H1 (cell line): ENCODE data around the gene LAMB3. TPM values are rescaled to one million over a fixed set of nuclear protein-coding genes. Genes with fewer than 3 reads are reported as not detected.

Source experiments
- CHD7 ChIP-seq: fragments of 300-600 bp; sonication (generic); IDR thresholded peaks from 2 replicates; pipeline ENCODE4 v1.7.1; 2012; ENCODE audit warnings: low read length, moderate library complexity, mild to moderate bottlenecking, inconsistent platforms; ENCODE audit not compliant: insufficient replicate concordance
- SUZ12 ChIP-seq: fragments of 200-600 bp; sonication (generic); IDR thresholded peaks from 2 replicates; pipeline ENCODE4 v1.6.1; 2012; ENCODE audit warnings: mild to moderate bottlenecking, inconsistent platforms, low read length, moderate library complexity, mixed read lengths
- TCF12 ChIP-seq: IDR thresholded peaks from 2 replicates; pipeline ENCODE4 v1.6.1; 2011; ENCODE audit warnings: low read depth, mild to moderate bottlenecking, low read length
- polyA plus RNA-seq, 7 experiments: library from polyadenylated mRNA; depleted of rRNA in 3 of 7; stranded (reverse) in 5 of 7; unstranded in 2 of 7; fragments of >200 nt in 5 of 7; fragments of 200-250 nt in 2 of 7; gene quantifications; 1 replicate in 5 of 7; 2 replicates in 1 of 7; 4 replicates in 1 of 7; pipeline versions ENCODE4 v1.2.1 to v1.2.3, GENCODE V29; 2011 to 2013; ENCODE audit warnings: missing spikeins in 2 of 7, mixed read lengths in 2 of 7
- total RNA-seq: library from RNA; stranded (reverse); fragmentation: NEBNext Ultra II Directional; extraction: Animal tissue kit (Norgen Biotek cat#: 25700); gene quantifications from 2 replicates; pipeline ENCODE4 v1.2.1, GENCODE V29; 2021

LAMB3 gene
- total and polyA plus RNA-seq, 2 of the 8 experiments (the other 6 are each of a cell fraction or from before 2014, with no cell fraction given) = 0.45 to 0.50 TPM

- no peak for TF ChIP-seq CHD7
- no peak for TF ChIP-seq SUZ12
- TF ChIP-seq TCF12 = no peak
These were observed 26.4 kb downstream of the LAMB3 start (continued) for GRCh38 chr1:209625791-209626285.
